HS-5 (cell line): ENCODE results near the gene FXYD3.

ENCODE experiments used
- DNase-seq: peaks from one replicate; pipeline ENCODE4 v3.0.0-alpha.2; 2012; ENCODE audit warnings: low read depth

The FXYD3 gene

GRCh38 chr19:35115177-35115951 is at the start of gene FXYD3:
Gene FXYD3 (plus strand): TSS chr19:35115823. CDS start chr19:35119377, 3,554 bp downstream.
- DNase-seq = no peak

- no peak for DNase-seq
Observed at GRCh38 chr19:35066121-35066520, 49.5 kb upstream of the FXYD3 start.

- no peak for DNase-seq
Observed at GRCh38 chr19:35066691-35067563, 48.7 kb upstream of the FXYD3 start.

- no peak for DNase-seq
Observed at GRCh38 chr19:35068941-35069634, 46.5 kb upstream of the FXYD3 start.

GRCh38 chr19:35069696-35070095 is 45.9 kb upstream of the FXYD3 start:
- no peak for DNase-seq

GRCh38 chr19:35070471-35070870 is 45.2 kb upstream of the FXYD3 start:
- DNase-seq = no peak

GRCh38 chr19:35073516-35073915 is 42.1 kb upstream of the FXYD3 start:
- no peak for DNase-seq

GRCh38 chr19:35073941-35074340 is 41.7 kb upstream of the FXYD3 start:
- no peak for DNase-seq

- DNase-seq = no peak
Observed at GRCh38 chr19:35074426-35075201, 41.0 kb upstream of the FXYD3 start.

GRCh38 chr19:35075202-35076025 is 40.2 kb upstream of the FXYD3 start:
- DNase-seq = no peak

GRCh38 chr19:35076026-35076370 is 39.6 kb upstream of the FXYD3 start:
- no peak for DNase-seq

- no peak for DNase-seq
Observed at GRCh38 chr19:35076657-35077056, 39.0 kb upstream of the FXYD3 start.

- DNase-seq = no peak
Observed at GRCh38 chr19:35077411-35078223, 38.0 kb upstream of the FXYD3 start.

- DNase-seq = no peak
Observed at GRCh38 chr19:35079826-35080225, 35.8 kb upstream of the FXYD3 start.

- DNase-seq = no peak
Observed at GRCh38 chr19:35080613-35081170, 34.9 kb upstream of the FXYD3 start.

- DNase-seq = no peak
Observed at GRCh38 chr19:35081201-35081600, 34.4 kb upstream of the FXYD3 start.

- no peak for DNase-seq
Observed at GRCh38 chr19:35083691-35084508, 31.7 kb upstream of the FXYD3 start.

GRCh38 chr19:35084509-35084762 is 31.2 kb upstream of the FXYD3 start:
- no peak for DNase-seq

GRCh38 chr19:35085947-35086346 is 29.7 kb upstream of the FXYD3 start:
- no peak for DNase-seq
